Superior temporal gyrus (tissue), 1 donor: ENCODE results near the gene HTRA1.

Experiments
- DNase-seq: peaks from one replicate; pipeline ENCODE4 v3.0.0-alpha.2; 2016; ENCODE audit errors: extremely low spot score

HTRA1 gene

GRCh38 chr10:122494833-122495232 lies 33.5 kb downstream of the HTRA1 start:
- no peak for DNase-seq

- DNase-seq, result no peak
These were observed 34.3 kb downstream of the HTRA1 start for GRCh38 chr10:122495406-122496340.

GRCh38 chr10:122497241-122497640 lies 35.9 kb downstream of the HTRA1 start:
- DNase-seq, result no peak

- peak; percentile 73 for DNase-seq
These were observed 37.2 kb downstream of the HTRA1 start for GRCh38 chr10:122498521-122498920.

- DNase-seq, result no peak
These were observed 37.7 kb downstream of the HTRA1 start for GRCh38 chr10:122499012-122499411.

- no peak for DNase-seq
These were observed 38.2 kb downstream of the HTRA1 start for GRCh38 chr10:122499491-122499941.

- peak; percentile 66 for DNase-seq
These were observed 38.8 kb downstream of the HTRA1 start for GRCh38 chr10:122500194-122500593.

GRCh38 chr10:122500726-122501125 lies 39.4 kb downstream of the HTRA1 start:
- DNase-seq, result no peak

- DNase-seq, result no peak
These were observed 41.7 kb downstream of the HTRA1 start for GRCh38 chr10:122503012-122503411.

GRCh38 chr10:122503886-122504609 lies 42.7 kb downstream of the HTRA1 start:
- no peak for DNase-seq

- DNase-seq, result peak; percentile 95
These were observed 43.2 kb downstream of the HTRA1 start for GRCh38 chr10:122504610-122504950.

- DNase-seq, result no peak
These were observed 43.7 kb downstream of the HTRA1 start for GRCh38 chr10:122505011-122505410.

- no peak for DNase-seq
These were observed 44.7 kb downstream of the HTRA1 start for GRCh38 chr10:122505885-122506645.

GRCh38 chr10:122507616-122508015 lies 46.3 kb downstream of the HTRA1 start:
- DNase-seq, result no peak

- DNase-seq, result no peak
These were observed 46.7 kb downstream of the HTRA1 start for GRCh38 chr10:122508021-122508420.

GRCh38 chr10:122509323-122509722 lies 48.0 kb downstream of the HTRA1 start:
- no peak for DNase-seq

- no peak for DNase-seq
These were observed 49.0 kb downstream of the HTRA1 start for GRCh38 chr10:122510326-122510725.

- no peak for DNase-seq
These were observed 49.4 kb downstream of the HTRA1 start for GRCh38 chr10:122510736-122511135.

GRCh38 chr10:122513053-122513452 lies 51.7 kb downstream of the HTRA1 start:
- no peak for DNase-seq

GRCh38 chr10:122514045-122514840 lies 52.9 kb downstream of the HTRA1 start:
- no peak for DNase-seq

- DNase-seq, result peak; percentile 67
These were observed 53.7 kb downstream of the HTRA1 start for GRCh38 chr10:122515022-122515424.
